NCI-H1105 treated with DMSO at 0.1 percent for 48 hours (cell line): ENCODE measurements around the gene PAX5.

ENCODE experiments used
- DNase-seq: peaks from one replicate; lab custom pipeline; 2025; lab: John Stamatoyannopoulos, UW

The PAX5 gene

DNA sequence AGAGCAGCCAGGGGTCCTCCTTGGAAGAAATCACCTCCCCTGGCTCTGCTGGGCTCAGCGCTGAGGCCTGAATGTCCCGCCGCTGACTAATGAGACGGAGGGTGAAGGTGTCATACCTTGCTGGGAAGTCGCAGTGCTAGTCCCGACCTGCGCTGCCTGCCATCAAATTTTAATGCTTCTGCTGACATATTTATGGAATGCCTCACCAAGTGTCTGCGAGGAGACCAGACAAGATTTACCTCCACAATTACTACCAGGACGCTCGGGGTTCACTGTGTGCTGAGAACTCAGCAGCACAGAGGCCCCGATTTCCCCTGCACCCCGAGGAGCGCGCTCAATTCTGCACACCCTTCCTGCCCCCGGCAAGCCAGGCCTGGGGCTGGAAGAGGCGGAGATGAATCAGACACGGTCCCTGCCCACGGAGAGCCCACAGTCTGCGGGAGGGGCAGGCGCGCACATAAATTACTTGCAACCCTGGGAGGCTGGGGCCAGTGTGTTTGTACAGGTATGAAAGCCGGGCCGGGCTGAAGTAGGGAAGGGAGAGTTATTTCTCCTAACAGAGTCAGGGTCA is 175.2 kb downstream of the PAX5 start:
- no peak for DNase-seq

DNA sequence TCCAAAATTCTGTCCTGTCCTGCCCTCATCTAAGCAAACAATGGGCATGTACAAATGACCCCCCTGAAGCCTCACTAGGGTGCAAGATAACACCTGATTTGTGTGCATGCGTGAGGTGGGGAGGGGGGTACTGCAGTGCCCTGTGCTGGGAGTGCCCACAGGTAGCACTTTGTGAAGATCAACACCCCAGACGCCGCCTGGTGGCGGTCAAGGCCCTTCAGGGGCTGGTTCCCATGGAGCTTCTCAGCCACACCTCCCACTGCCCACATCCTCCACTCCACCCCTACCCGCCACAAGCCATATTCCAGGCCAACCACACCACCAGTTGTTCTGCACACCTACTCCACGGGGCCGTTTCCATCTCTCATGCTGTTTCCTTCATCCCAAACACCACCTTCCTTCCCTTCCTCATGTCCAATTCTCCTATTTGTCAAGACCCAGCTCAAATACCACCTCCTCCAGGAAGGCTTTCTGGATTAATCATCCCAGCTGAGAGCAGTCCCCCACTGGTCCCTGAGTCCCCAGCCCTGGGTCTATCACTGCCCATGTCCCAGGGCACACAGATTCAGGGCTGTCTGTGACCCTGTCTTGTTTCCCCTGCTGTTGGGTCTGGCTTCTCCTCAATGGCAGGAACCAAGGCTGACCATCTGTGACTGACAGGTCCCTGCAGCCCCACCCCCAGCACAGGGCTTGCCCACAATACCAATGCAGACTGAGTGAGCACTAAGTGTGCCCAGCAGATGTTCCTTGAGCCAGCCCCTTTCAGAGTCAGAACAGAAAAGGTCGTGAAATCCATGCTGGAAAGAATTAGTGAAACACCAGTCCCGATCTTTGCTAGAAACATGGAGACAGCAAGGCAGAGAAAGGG is 178.4 kb downstream of the PAX5 start:
- no peak for DNase-seq

DNA sequence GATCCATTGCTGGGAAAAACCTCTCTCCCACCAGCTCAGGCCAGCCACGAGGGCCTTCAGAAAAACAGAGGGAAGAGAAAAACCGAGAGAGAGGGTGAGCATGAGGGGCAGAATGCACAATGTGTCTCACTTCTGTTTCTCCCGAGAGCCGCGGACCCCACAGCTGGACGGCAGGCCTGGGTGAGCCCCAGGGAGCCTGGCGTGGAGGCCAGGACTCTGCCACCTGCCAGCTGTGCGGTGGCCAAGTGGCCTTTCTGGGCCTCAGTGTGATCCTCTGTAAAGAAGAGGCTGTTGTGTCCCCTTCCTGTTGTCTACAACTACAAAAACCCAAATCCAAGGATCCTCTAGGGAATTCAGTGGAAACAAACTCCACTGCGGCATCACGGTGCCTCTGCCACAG is 179.3 kb downstream of the PAX5 start:
- no peak for DNase-seq

DNA sequence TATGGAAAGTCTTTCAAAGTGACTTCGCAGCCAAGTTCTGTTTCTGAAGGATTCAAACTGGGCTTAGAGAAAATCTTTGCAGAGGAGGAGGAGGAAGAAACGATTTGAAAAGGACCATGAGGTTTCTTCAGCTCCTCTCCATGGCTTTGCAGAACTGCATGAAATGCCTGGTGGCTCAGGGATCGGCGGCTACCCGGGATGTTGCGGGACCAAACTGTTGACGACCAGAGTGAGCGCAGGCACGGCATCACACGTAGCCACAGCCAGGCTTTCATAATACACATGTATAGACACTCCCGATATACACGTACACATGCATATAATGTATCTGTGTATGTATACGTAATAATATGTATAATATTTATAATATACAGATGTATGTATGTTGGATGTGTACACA is 180.0 kb downstream of the PAX5 start:
- no peak for DNase-seq

DNA sequence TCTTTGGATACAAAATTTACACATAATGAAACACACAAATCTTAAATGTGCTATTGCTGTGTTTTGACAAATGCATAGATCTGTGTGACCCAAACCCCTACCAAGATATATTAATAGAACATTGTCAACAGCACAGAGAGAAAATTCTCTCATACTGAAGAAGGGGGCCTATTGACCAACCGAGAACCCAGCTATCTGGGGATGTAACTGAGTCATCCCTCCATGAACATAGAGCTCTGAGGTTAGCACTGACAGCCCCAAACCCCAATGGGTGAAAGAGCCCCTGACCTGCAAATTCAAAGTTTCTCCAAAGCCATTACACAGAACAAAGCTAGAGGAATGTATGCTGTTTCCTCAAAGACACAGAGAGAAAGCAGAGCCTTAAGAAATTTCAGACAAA is 180.8 kb downstream of the PAX5 start:
- no peak for DNase-seq

DNA sequence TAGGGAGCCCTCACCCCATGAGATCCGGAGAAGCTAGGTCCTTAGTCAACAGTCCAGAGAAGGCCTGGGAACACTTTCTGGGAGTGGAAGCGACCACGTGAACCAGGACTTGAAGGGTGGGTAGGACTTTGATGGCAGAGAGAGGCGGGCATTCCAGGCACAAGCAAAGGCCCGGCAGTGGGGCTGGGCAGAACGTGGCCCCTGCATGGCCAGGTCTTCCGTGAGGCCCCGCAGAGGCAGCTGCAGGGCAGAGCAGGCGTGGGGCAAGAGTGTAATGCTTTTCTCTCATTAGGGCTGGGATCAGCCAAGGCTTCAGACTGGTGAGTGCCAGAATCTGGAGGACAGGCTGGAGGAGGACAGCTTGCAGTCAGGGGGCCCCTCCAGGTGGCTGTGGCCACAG is 184.1 kb downstream of the PAX5 start:
- no peak for DNase-seq

DNA sequence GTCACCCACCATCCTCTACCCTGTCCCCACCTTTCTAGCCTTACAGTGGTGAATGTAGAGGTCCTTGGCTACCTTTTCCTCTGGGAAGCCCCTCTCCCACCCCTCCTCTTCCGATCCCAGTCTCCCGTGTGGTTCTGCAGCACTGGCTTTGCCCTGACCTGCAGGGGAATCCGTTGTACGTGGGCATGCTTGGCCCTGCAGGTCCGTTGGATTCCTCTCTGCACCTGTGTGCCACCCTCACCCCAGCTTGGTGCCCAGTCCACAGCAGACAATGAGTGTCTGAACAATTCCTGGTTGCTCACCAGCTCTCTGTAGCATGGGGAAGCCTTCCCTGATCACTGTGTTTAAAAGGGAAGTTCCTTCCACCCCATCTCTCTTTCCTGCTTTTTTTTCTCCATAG is 185.1 kb downstream of the PAX5 start:
- DNase-seq = no peak

DNA sequence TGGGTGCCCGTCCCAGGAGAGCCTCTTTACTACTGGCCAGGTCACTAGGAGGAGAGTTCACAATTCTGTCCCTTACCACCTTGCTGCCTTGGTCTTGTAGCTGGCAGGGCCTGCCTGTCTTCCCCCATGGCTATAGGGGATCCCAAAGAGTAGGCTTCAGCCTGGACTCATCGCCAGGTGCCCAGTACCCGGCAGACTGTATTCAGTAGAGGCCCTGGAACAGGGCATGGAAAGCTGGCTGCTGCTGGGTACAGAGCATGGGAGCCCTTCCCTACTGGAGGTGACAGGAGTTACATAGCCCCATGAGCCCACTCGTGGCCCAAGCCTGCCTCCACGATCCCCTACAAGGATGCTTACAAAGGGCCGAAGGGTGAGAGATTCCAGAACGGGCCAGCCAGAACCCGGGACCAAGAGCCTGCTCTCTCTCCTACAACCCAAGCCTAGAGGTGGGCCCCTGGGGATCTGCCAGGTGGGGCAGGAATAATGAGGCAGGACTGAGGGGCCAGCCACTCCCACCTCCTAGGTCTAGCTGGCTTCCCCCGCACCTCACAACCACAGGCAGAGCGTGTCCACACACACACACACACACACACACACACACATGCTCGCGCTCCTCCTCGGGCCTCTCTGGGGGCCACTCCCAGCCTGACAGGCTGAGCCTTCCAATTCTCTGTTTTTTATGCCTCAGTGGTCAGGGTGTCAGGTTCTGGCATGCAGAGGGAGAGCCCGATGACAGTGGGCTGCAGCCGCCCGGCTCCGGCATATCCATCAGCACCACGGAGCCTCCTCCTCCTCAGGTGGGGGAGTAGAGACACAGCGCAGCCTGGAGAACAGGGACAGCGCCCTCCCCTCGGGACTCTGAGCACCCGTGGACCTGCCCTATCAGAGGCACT is 186.0 kb downstream of the PAX5 start:
- DNase-seq = no peak

DNA sequence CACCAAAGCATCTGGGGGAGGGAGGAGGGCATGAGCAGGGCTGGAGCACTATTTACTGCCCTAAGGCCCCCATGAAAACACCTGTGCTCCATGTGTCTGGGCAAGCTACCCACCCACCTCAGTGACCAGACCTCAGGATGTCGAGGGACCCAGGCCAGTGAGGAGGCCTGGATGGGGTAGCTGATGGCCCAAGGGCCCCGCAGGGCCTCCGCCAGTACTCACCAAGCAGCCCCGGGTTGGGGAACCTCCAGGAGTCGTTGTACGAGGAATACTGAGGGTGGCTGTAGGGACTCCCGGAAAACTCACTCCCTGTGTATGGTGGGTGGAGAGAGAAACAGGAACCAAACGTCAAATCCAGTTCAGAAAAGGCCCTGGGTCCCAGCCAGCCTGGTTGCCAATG is 187.4 kb downstream of the PAX5 start:
- no peak for DNase-seq

DNA sequence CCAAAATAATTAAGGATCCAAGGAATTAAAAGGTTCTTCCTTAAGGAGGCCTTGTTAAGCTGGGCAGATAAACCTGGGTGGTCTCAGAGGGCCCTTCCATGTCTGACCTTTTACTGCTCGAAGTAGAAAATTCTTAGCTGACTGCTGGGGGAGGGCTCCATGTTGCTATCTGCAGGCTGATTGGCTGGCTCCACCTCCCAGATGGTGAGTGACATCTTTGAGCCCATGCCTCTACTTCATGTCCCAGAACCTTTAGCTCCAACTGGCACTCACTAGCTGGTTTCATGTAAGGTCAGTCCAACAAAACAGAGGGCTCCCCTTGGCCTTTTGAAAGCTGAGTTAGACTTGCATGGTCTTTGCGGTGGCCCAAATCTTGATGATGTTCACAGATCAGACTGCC is 188.2 kb downstream of the PAX5 start:
- DNase-seq = no peak

DNA sequence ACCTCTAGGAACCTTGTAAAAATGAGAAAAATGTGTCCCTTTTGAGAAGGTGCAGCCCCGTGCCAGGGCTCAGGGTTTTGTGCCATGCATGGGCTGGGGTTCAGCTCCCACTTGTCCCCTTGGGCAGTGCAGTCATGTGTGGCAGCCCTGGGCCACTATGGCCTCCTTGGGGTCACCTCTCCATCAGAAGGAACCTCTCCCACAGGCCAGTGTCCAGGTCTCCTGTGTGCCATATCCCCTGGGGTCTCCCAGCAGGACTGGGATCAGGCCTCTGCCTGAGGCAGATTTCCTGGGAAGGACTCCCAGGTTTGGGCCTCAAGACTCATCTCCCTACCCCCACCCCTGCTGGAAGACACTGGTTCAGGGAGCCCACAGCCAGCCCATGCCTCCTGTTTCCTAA is 189.1 kb downstream of the PAX5 start:
- no peak for DNase-seq

DNA sequence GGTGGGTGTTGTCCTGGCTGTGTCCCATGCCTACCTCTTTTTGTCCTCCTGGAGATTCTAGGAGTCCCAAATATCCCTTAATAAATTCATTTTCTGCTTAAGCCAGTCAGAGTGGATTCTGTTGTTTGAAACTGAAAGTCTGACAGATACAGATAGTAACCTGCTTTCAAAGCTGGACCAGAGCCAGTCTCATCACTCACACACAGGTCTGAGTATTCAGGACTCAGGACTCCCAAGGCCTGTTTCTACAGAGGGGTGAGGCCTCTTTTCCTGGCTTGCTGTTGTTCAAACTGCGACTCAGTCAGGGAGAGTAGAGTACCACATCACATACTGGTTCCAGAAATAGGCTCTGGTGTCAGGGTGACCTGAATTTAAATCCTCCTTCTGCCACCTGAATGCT is 190.1 kb downstream of the PAX5 start:
- DNase-seq = no peak

DNA sequence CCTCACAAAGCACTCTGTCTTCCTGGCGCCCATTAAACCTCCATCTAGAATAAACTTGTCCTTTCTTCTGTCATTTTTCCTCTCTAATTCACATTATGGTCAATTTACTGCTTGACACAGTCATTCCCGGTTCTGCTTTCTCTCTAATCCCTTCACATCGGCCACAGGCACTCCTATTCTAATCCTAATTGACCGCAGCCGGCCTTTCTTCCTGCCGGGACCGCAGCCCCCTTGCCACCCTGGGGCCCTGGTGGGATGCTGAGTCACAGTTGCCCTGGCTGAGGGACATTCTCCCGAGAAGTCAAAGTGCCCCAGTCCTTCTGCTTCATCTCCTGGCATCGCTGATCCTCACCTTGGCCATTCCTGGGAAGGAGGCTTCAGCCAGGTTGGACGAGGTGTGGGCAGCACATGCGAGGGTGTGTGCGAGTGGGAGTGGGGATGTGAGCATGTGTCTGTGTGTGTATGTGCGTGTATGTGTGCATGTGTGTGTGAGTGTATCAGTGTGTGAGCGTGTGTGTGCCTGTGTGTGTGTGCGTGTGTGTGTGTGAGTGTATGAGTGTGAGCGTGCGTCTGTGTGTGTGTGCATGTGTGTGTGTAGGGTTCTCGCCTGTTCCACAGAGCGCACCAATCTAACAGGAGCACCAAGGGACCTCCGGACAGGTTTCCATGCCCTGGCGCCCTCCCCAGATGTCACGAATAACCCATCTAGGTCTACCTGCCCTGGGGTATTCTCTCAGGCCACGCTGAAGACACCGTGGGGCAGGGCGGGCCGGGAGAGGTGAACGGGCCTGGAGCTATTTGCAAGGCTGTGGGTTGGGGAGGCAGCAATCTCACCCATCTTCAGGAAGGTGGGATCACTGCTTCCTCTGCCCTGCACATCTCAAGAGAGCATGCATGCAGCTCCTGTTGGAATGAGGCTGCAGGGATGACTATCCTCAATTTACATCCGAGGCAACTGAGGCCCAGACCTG is 191.2 kb downstream of the PAX5 start:
- DNase-seq = no peak

DNA sequence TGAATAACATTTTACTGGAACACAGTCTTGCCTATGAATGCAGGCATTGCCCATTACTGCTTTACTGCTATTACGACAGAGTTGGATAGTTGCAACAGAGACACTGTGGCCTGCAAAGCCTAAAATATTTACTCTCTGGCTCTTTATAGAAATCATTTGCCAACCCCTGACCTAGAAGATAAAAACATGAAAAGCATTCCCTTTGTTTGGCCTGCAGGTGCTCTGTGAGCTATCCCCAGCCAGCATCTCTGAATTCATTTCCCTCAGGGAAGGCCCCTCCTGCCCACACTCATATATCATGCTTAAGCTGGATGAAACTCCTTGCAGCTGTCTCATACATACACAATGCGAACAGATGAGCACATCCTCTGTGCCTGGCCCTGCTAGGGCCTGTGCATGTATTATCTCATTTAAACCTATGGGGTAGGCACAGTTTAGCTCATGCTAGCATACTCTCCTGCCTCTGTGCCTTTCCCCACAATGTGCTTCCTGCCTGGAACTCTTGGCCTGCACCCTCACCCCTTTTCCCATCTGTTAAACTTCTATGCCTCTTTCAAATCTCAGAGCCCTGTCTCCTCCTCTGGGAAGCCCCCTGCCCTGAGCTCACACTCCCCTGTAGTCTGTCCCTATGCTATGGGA is 193.1 kb downstream of the PAX5 start:
- DNase-seq = no peak

DNA sequence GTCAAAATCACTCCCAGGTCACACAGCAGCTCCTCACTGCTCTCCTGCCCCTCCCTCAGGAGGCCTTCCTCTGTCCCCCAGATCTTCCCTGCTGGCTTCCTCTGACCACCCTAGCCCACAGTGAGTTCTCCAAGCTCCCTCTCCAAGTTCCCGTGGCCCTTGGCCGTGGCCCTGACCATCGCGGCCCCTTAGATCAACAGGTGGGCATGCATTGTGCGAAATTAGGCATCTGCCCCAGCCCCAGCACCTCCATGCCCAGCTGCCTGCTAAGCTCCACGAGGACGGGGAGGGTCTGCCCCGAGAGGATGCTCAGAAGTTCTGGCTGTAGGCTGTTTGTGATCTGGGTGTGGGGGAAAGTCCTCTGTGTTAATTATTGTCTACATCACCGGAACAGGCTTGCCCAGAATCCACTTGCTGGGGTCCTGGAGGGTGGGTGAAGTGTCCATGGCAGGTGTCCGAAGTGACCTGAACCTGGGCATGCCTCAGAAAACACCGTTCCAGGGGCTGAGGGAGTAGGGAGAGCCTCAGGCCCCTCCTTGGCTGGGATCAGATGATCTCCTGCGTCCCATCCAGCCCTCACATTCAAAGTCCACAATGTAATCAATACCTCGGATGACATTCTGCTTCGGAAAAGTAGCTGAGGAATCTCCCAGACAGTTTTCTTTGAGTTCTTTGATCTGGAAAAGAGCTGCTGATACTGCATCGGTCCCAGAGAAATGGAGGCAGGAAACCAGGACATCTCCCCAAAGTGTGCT is 194.8 kb downstream of the PAX5 start:
- DNase-seq = no peak

DNA sequence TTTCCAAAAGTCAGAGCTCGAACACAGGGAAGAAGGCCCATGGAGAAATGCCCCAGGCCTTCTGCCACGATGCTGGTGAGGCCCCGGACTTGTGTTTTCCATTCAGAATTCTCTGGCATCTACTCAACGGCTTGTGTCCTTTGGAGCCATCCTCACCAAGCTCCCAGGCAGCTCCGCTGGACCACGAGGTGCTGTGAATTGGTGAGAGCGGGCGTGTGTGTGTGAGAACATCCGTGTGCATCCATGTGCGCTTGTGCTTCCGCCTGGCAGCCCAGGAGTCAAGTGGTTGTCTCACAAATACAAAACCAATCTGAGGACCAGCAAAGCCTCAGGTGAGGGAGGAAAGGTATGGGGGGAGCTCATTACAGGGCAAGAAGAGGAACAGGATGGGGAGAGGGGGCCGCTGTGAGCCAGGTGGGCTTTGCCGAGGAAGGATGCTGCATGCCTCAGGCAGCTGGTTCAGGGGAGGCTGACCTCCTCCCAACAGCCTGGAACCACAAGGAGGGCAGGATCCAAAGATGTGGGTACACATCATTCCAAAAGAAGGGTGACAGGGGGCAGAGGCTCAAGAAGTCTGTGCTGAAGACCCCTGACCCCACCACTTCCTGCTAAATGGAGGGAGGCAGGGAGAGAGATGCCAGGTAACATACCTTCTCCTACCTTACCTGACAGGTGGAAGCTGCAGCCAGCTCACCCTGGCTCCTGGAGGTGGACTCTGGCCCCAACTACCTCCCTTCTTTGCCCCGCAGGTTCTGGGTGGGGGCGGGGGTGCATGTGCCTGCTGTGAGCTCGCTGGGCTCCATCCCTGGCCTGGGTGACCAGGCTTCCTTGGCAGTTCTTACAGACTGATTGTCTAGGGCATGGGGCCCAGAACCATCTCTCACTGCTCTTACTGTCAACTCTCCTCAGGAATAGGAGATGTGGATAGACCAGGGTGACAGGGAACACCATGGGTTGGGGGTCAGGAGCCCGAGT is 196.3 kb downstream of the PAX5 start:
- DNase-seq = no peak

DNA sequence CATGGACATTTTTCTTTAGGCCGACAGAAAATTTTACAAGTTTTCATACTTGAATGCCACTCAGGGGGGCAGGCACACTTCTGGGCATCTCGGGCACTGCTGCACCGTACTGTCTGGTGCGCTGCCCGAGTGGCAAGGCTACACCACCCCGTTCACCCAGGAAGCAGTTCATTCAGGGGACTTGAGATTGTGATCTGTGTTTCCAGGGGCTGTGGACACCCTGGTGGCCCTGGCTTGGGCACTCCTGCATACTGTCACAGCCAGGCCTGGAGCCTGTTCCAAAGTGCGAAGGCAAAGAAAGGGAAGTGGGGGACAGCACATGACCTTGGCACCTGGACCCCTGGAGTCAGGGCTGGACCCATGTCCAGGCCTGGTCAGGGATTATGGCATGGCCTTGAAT is 197.6 kb downstream of the PAX5 start:
- no peak for DNase-seq

DNA sequence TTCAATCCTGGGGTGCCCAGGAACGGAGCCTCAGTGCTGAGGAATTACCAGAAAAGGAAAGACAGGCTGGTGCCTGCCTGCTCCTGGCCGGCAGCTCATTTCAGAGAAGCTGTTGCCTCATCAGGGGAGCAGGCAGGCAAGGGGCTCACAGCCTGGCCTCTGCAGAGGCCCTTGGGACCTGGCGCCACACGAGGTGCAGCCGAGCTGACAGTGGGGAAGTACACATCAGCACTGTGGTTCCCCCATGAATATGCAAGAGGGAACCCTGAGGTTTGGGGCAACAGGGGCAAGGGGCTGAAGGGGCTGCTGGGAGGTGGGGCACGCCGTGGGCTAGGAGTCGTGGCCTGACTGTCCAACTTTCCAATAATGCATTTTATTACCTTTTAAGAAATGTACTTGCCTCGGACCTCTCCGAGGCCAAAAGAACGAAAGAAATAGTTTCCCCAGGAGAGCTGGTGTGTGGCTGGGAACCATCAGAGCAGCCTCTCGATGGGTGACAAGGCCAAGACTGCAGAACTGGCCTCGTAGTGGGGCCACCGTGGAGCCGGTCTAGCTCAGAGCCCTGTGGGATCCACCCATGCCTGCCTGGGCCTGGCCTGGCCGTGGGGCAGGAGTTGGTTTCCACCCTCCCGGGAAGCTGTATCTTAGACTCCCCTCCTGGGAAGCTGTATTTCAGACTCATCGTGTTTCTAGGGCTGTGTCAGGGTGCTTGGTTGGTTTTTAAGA is 198.6 kb downstream of the PAX5 start:
- no peak for DNase-seq

DNA sequence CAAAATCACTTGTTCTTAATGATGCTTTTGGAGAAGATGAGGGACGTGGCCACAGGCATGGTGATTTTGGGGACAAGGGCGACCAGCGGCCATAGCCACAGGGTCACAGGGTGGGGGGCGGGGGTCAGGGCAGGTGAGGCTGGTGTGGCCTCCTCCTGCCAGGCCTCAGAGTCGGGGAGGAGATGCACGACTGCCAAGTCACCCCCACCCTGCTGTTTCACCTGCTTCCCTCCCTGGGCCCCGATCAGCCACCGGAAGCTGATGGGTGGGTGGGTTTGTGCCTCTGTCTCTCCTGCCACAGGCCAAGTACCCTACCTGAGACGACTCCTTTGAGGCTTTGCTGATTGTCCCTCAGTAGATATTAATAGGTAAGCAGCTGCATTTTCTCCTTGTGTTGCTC is 199.3 kb downstream of the PAX5 start:
- no peak for DNase-seq
